ENCODE data around the gene CCR7. TPM values are rescaled to one million over a fixed set of nuclear protein-coding genes. Genes with fewer than 3 reads are reported as not detected.

CCR7 gene
- total and polyA plus RNA-seq, 2 of the 13 experiments (the other 11 are each of a cell fraction or from before 2014, with no cell fraction given) = 0.04 to 0.53 TPM

GRCh38 chr17:40560592-40561293, 4.5 kb downstream of the CCR7 start (continued):
- TF ChIP-seq ZNF142 (CRISPR knock-in tag; IDR thresholded peaks at IDR 0.05) (no peak), ZNF333 (CRISPR knock-in tag; IDR thresholded peaks at IDR 0.05; ENCODE audit: borderline replicate concordance) (no peak), ZKSCAN5 (CRISPR knock-in tag; IDR thresholded peaks at IDR 0.05) (no peak), ZNF550 (CRISPR knock-in tag; IDR thresholded peaks at IDR 0.05; ENCODE audit: borderline replicate concordance) (no peak), ZFP90 (CRISPR knock-in tag; IDR thresholded peaks at IDR 0.05; ENCODE audit: borderline replicate concordance) (peak; percentile 6; the same call in 1 of the 2 replicates), IKZF1 (IDR thresholded peaks at IDR 0.05) (no peak), AGO1 (IDR thresholded peaks at IDR 0.05; ENCODE audit: low read depth, low read length, poor library complexity, severe bottlenecking) (no peak), ZNF710 (CRISPR knock-in tag; IDR thresholded peaks at IDR 0.05; ENCODE audit: borderline replicate concordance) (no peak), ZNF510 (CRISPR knock-in tag; IDR thresholded peaks at IDR 0.05; ENCODE audit: low read depth) (peak; percentile 58; the same call in 1 of the 2 replicates), ZNF121 (CRISPR knock-in tag; IDR thresholded peaks at IDR 0.05) (no peak), ATF2 (CRISPR knock-in tag; IDR thresholded peaks at IDR 0.05) (0 out of 2 replicates have a peak, but pooled peaks have one; percentile 3), ZNF205 (CRISPR knock-in tag; IDR thresholded peaks at IDR 0.05) (no peak), KDM2A (CRISPR knock-in tag; IDR thresholded peaks at IDR 0.05; ENCODE audit: borderline replicate concordance, low read depth) (no peak; the same call in 1 of the 2 replicates), MIER2 (CRISPR knock-in tag; IDR thresholded peaks at IDR 0.05) (no peak), KAT2B (IDR thresholded peaks at IDR 0.05; ENCODE audit: borderline replicate concordance, low read depth, low read length) (no peak), ASH2L (IDR thresholded peaks at IDR 0.05; ENCODE audit: insufficient read length, low read depth, low read length) (peak; percentile 58), ZNF644 (CRISPR knock-in tag; IDR thresholded peaks at IDR 0.05; ENCODE audit: low read depth) (no peak), ZNF558 (CRISPR knock-in tag; IDR thresholded peaks at IDR 0.05; ENCODE audit: borderline replicate concordance) (no peak), TARDBP (CRISPR knock-in tag; IDR thresholded peaks at IDR 0.05) (no peak)
- TF ChIP-seq, protein P1, sequence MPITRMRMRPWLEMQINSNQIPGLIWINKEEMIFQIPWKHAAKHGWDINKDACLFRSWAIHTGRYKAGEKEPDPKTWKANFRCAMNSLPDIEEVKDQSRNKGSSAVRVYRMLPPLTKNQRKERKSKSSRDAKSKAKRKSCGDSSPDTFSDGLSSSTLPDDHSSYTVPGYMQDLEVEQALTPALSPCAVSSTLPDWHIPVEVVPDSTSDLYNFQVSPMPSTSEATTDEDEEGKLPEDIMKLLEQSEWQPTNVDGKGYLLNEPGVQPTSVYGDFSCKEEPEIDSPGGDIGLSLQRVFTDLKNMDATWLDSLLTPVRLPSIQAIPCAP (CRISPR knock-in tag; IDR thresholded peaks at IDR 0.05; ENCODE audit: low read depth) = no peak
